Stimulated activated CD4-positive, alpha-beta T cell treated with anti-CD3 and anti-CD28 coated beads, TNF-alpha, amount 100 ng/mL, for 24 hours (primary cell): ENCODE results near the gene CPB2.

ENCODE experiments used
- DNase-seq, 3 experiments: peaks; one replicate each; pipeline ENCODE4 v3.0.0-alpha.2; 2020; ENCODE audit warnings: low read depth in 3 of 3

CPB2 gene, protein sequence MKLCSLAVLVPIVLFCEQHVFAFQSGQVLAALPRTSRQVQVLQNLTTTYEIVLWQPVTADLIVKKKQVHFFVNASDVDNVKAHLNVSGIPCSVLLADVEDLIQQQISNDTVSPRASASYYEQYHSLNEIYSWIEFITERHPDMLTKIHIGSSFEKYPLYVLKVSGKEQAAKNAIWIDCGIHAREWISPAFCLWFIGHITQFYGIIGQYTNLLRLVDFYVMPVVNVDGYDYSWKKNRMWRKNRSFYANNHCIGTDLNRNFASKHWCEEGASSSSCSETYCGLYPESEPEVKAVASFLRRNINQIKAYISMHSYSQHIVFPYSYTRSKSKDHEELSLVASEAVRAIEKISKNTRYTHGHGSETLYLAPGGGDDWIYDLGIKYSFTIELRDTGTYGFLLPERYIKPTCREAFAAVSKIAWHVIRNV

DNA sequence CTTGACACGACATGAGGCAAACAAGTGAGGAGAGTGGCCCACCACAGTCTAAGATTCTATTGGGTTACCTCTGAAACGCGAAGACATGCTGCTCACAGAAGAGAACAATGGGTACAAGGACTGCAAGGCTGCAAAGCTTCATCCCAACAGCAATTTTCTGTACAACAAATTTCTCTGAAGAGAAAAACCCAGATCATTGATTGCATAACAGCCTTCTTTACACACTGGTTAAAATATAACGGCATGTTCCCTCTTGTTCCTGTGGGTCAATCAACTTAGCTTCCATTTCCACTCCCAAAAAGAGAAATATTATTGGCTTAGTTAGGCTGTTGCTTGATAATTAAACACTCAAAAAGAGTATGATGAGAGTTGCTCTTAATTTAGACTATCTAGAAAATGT, at the start of gene CPB2:
Gene CPB2 (minus strand): TSS at position 166 of the 400 bp plus-strand sequence. CDS start 24 bp downstream, at position 142.
- no peak for DNase-seq

DNA sequence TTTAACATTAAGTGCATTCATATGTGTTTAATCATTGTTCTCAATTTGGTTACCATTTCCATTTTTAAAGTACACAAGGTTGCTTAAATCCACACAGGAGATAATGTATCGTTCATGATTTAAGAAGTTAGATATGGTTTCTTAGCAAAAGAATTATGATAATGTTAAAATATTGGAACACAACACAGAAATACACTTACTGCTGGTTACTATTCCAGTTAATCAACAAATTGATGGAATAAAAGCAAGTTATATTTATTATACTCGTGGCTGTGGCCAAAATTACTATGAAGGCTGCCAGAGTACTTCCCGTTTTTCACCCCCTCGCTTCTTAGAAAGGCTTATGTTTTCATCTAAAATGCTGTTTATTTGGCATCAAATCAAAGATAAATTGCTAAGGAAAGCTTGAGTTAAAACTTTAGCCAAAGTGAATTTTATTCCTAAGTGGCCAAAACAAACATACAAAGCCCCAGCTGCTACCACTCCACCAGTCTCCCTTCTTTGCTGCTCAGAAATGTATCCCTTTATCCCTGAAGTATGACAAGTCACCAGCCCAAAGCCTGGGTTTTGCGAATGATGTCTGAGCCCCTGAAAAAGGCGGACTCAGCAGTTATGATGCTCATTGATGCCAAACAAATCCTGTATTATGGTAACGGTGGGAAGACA, 49.4 kb upstream of the CPB2 start:
- no peak for DNase-seq

DNA sequence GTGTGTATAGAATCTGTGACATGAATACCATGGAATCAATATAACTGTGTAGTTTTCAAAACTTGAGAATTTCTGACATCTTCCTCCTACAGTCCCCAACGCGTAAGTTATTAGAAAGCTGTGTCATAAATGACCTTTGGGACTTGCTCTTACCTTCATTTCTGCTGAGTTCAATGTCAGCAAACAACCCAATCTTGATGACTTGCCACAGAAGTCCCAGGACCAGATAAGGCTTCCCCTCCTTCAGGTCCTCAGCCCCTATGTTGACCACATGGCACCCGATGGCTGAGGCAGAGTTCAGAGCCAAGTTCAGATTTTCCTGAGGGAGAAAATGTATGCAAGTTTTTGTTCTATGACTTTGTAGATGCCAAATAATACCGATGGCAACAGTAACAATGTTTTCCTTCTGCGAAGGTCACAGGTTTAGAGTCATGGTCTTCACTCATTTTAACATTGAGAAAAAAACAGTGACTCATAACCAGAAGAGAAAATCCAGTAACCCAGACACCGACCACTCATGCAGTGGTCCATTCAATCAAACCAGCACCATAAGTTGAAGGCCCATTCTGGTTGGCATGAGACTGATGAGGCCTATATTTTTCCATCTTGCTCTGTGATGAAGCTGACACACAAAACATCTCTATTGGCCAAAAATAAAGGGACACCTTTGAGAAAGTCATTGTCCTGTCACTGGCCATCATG, 47.9 kb upstream of the CPB2 start:
- no peak for DNase-seq

DNA sequence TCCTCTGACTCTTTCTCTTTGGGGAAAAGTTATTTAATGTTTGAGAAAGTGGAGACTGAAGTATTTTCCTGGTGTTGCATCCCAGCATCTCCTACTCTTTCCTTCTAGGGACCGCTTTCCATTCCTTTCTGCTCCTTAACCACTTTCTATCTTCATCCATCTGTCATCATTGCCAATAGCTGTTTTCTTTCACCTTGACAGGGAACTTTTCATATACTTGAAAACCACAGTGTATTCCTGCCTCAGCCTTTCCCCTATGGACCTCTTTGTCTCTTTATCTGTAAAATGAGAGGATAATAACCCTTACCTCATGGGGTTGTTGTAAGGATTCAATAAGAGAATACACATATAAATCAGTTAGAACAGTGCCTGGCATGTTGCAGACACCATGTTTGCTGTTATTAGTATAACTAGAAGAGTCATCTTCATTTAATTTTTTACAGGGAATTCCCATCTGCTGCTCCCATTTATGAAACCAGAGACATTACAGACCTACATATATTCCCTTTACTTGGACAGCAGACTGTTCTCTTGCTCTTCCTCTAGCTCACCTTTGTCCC, 45.4 kb upstream of the CPB2 start:
- DNase-seq = no peak

DNA sequence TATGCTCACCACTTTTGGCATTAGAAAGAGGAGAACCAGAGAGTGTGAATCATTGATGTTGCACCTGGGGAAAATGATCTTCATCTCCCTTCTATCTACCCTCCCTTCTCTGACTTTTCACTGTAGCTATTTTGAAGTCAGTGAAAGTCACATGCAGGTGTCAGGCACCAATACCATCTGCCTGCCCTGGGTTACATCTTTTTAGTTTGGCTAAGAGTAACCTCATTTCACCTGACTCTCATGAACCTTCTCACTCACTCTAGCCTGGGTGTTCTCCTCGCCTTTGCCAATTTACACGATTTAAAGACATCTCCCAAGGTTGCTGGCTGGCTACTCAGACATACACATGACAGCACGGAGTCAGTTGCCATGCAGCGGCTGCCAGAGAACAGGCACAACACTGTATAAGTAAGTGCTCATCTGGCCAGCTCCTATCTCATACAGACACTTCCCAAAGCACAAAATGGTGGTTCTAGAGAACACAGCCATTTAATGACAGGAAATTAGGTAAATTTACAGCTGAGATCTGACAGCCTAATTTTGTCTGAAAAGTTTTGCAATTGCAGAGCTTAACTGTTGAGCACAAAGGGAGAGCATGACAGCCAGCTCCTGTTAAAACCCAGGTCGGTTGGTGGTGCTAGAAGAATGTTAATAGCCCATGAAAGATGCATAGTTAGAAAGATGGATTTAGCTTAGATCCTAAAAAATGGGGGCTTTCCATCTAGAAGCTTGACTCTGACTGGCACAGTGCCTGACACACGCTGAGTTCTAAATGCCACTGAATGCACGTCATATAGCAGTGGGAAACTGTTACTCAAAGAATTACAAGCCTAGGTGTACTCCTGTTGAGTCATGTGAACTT, 44.7 kb upstream of the CPB2 start:
- DNase-seq = no peak

DNA sequence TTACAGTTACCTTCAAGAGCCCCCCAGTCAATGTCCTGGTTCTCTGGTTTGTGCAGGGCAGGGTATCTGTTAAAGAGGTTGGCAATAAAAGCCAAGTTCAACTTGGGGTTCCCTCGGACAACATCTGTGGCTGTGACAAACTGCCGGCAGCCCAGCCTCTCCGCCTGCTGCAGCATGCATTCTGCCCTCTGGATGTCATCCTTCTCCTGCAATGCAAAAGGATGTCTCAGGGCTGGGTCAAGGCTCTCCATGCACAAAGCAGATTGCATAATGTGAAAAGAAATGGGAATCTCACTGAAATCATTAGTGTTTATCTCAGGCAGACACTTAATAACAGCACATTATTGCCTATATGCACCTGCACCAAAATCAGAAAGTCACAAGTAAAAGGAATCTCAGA, 42.1 kb upstream of the CPB2 start:
- no peak for DNase-seq

DNA sequence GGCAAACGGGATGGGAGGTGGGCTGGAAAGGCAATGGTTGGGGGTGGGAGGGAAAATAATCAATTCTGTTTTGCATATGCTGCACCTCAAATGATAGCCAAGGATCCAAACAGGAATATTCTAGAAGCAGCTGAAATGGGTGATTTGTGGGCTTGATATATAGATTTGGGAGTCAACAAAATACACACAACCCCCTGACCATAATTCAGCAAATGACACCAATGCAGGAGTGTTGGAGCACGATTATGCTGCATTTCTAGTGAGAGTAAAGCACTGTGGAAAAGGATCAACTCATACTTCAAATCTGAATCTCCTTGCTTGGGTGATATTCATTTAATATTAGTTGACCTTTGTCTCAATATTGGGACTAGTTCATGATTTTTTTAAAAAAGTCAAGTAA, 41.1 kb upstream of the CPB2 start:
- DNase-seq = no peak

DNA sequence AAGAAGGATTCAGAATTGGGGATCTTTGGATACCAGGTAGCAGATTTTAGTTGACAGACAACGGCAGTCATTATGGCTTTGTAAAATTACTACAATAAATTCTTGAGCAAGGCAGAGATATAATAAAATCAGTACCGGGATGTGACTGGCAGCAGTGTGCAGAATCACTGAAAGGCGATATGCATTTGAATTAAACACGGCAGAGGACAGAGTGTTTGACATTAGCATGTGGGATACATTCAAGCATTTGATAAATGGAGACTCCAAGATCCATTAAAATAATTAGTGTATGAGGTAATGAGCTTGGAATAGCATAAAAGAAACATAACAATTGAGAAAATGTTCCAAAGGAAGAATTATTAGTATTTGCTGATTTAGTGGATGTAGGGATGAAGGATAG, 40.3 kb upstream of the CPB2 start:
- no peak for DNase-seq

DNA sequence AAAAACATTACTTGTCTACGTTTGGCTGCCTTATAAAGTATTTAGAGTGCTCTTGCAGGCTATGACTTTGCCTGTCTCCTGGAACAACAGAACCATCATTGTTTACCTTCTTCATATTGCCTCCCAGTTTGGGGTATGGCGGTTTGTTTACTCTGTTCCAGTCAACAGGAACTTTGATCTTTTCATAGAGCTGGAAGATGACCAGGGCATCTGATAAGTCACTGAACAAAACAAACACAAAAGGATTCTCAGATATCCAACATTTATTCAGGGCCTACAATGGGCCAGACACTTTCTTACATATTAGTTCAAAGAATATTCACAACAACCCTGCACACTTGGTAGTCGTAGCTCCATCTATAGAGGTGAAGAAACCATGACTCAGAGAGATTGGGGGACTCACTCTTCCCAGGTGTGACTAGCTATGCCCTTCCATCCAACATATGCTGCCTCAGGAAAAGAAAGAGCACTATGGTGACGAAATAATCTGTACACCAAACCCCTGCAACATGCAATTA, 38.4 kb upstream of the CPB2 start:
- no peak for DNase-seq

DNA sequence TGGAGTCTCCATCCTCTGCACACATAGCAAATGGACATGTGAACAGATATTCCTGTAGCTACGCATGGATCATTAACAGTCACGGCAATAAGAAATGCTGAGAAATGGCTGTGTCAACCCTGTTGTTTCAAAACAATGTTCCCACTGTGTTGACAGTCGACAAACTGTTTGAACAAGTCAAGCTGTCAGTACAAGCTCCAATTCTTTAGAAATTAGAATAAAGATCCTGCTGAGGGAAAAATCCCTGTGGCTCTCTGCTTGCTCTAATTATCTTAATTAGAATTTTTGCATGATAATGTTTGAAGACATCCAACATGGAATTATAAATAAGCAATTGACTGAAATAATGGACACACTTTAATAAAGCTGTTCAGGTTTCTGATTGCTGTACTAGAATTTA, 37.9 kb upstream of the CPB2 start:
- no peak for DNase-seq

DNA sequence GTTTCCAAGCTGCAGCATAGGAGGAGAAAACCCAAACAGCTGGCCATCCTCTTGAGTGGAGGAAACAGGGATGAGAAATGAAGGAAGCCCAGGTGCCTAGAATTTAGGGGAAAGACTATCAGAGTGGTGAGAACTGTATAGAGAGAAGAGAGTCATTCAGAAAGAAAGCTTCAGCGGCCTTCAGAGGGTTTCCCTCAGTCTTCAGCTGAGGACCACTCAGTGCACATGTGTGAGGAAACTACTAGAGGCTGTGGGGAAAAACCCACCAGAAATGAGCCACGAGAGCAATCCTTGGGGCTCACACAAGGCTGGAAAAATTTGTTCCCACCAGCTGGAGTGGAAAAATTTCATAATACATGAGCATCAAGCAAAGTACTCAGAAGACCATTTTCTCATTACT, 35.2 kb upstream of the CPB2 start:
- no peak for DNase-seq

DNA sequence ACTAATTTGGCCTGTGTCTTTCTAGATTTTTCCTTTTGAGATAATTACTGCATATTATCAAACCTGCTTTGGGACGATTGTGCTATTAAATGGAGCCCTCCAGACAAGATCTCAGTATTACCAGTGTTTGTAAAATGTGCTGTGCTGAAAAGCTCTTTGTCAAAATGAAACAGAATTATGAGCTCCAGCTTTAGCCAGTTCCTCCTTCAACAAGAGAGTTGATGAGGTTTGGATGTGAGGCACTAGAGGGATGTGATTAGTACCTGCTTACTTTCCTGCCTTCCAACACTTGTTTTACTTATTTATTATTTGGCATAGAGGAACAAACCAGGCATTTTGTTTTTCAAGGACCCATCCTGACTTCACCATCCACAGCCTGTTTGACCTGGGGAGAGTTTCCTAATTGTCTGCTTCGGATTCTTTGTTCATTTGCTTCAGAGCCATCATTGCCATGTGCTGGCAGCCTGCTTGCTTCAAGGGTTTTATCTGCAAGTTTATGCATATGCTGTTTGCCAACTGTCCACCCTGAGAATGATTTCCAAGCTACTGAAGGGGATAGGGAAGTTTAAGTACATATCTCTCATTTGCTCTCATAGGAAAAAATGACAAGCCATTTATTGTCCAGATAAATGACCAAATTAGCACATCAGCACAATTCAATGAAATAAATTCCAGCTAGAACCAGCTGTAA, 32.9 kb upstream of the CPB2 start:
- no peak for DNase-seq

DNA sequence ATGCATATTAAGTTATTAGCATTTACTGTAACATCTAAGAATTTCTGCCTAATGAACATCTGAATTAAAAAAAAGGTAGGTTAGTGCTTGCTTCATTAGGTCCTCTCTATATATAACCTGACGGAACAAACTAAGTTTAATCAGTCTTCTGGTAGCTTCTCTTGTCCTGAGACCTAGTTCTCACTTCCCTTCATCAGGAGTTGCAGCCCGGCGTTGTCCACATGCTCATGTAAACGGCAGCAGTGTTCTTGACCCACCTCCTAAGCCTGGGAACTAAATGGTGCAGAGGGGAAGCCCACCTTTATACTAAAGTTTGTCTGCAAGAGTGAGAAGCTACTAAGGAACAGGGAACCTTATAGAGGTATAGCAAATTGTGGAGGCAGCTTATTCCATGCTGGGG, 31.9 kb upstream of the CPB2 start:
- no peak for DNase-seq

DNA sequence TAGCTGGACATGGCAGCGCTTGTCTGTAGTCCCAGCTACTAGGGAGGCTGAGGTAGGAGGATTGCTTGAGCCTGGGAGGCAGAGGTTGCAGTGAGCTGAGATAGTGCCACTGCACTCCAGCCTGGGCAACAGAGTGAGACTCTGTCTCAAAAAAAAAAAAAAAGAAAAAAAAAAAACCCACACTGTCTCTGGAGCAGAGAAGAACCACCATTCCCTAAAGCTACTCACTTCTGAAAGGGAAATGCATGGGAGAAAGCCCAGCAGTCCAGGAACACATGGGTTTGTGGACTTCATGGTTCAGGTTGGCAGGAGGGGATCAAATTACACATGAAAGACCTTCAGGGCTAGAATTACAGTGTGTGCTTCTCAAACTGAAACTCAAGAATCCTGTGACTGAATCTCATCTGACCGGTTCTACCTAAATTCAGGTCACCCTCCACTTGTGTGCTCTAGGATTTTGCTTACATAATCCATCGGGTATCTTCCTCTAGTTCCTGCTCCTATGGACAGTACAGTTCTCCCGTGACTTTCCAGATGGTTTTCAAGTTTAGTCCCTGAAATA, 30.2 kb upstream of the CPB2 start:
- no peak for DNase-seq

DNA sequence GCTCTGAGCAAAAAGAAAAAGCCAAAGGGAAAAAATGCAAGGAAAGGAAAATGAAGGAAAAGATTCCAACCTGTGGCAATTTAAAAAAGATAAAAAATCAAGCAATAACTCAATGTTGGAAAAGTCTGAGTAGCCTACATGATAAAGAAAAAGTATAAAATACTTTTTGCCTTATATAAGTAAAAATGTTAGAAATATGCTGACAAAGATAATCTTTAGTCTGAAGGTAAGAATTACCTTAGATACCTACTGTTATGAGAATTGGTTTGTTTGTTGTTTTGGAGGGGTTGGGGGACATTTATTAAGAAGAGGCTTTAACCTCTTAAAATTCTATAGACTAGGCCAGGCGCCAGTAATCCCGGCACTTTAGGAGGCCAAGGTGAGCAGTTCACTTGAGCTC, 29.7 kb upstream of the CPB2 start:
- DNase-seq = no peak

DNA sequence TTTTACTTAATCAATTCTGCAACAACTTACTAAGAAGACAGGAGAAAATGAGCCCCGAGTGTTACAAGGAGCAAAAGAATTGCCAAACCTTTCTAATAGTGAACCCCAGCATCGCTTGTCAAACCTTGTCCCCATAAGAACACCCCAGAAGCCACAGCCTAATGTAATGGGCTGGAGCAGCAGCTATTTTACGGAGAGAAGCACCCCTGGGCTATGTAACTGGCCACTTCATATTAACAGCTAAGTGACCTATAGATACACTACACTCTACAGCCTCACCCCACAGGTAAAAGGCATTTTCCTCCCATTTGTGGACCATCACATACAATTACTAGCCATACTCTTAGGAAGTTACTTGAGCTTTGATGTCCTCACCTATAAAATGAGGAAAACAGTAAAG, 27.3 kb upstream of the CPB2 start:
- no peak for DNase-seq

DNA sequence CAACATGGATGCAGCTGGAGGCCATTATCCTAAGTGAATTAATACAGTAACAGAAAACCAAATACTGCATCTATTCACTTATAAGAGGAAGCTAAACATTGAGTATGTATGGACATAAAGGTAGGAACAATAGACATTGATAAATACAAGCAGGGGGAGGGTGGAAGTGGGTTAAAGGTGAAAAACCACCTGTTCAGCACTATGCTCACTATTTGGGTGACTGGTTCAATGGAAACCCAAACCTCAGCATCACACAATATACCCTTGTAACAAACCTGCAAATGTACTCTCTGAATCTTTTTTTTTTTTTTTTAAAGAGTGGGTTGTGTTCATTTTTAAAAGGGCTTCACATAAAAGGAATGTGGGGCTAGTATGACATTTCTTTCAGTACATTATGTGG, 26.9 kb upstream of the CPB2 start:
- no peak for DNase-seq

DNA sequence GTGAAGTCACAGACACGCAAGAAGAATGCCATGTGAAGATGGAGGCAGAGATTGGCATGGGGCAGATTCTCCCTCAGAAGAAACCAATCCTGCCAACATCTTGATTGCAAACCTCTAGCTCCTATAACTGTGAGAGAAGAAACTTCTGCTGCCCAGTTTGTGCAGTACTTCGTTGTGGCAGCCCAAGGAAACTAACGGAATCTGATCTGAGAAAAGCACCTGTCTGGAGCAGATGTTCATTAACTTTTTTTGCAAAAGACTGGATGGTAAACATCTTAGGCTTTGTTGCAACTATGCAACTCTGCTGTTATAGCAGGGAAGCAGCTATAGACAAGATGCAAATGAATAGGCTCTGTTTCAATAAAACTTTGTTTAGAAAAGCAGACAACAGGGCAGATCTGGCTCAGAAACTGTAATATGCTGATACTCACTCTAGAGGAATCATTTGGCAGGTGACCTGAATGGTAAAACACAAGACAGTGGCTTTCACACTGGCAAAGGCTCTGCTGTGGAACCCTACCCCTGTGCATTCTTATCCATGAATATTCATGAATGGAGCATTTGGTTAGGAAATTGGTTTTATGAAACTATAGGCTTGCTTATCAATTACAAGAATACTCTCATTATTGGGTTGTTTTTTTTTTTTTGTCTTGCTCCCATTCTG, 25.3 kb upstream of the CPB2 start:
- no peak for DNase-seq

DNA sequence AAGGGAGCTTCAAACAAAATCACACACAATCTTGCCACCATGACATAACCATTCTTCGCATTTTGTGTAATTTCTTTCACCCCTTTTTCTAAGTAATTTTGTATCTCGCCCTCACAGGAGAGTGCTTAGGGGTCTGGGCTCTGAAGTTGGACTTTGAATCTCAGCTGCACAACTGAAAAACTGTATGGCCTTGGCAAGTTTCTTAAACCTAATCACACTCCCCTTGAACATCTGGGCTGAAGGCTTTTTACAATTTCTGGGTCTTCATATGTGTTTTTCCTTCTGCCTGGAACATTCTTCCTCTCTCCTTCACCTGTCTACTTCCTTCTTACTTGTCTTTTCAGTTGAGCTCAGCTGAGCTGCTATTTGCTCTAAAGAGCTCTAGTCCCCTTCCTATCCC, 24.3 kb upstream of the CPB2 start:
- no peak for DNase-seq
